Activated T-cell treated with anti-CD3 and anti-CD28 coated beads, Interleukin-2, amount 50 U/mL, for 4 hours (primary cell): Measurements from ENCODE around the gene KCNJ10. TPM values are rescaled to one million over a fixed set of nuclear protein-coding genes. Genes with fewer than 3 reads are reported as not detected.

Source experiments
- ATAC-seq, 2 donors: fragments of 200-7000 bp; cut with Tn5 transposase; one replicate each; pipeline ENCODE4 v1.10.0; 2021
- DNase-seq: peaks from one replicate; pipeline ENCODE4 v3.0.0-alpha.2; 2020
- H3K27me3 Mint-ChIP-seq: one replicate; pipeline ENCODE4 v1.8.0; 2021; ENCODE audit warnings: low read depth, mixed read lengths
- H3K36me3 Mint-ChIP-seq: one replicate; pipeline ENCODE4 v1.8.0; 2022; ENCODE audit warnings: mixed read lengths; ENCODE audit not compliant: insufficient read depth
- H3K4me1 Mint-ChIP-seq: one replicate; pipeline ENCODE4 v1.8.0; 2021; ENCODE audit warnings: low read depth, mixed read lengths
- H3K4me3 Mint-ChIP-seq: one replicate; pipeline ENCODE4 v1.8.0; 2021; ENCODE audit warnings: mild to moderate bottlenecking, moderate library complexity, mixed read lengths
- H3K9me3 Mint-ChIP-seq: one replicate; pipeline ENCODE4 v1.8.0; 2021; ENCODE audit warnings: mixed read lengths
- total RNA-seq, 3 donors: library from RNA; stranded (reverse); gene quantifications; one replicate each; pipeline ENCODE4 v1.2.1, GENCODE V29; 2021

KCNJ10 gene
- total RNA-seq, 3 donors from 2014 or later: 0.32 TPM; not detected in 2

DNA sequence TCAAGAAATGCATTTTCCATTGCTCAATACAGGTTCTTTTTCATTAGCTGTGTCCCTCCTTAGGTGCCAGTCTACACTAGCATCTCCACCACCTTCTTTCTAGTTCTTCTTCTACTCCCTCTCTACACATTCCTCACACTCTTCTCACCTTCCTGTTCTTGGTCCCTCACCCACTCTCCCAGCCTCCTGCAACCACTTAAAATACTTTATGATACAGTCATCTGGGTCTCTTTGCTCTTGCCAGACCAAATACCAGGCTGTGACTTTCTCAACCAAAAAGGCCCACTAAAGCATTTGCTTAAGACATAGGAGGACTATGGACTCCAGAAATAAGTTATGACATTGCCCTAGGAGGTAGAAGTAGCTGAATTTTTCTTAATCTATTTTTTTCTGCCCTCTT lies 73.3 kb downstream of the KCNJ10 start:
- no peaks in the 10 kb centered on the region for H3K36me3 Mint-ChIP-seq
- no peaks in the 10 kb centered on the region for H3K9me3 Mint-ChIP-seq
- ATAC-seq (no peak), DNase-seq (no peak)
- H3K27me3 Mint-ChIP-seq: peaks cover 4% of the 10 kb centered on the region
- H3K4me1 Mint-ChIP-seq: no peaks in the 10 kb centered on the region
- H3K4me3 Mint-ChIP-seq: no peak overlapping the region

DNA sequence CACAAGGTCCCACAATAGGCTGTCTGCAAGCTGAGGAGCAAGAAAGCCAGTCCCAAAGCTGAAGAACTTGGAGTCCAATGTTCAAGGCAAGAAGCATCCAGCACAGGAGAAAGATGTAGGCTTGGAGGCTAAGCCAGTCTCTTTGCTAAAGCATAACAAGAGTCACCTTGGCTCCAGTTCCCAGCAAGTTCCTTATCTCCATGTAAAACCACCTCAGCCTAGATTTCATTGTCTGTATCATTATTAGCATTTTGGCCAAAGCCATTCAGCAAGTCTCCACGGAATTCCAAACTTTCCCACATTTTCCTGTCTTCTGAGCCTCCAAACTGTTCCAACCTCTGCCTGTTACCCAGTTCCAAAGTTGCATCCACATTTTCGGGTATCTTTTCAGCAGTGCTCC lies 75.1 kb downstream of the KCNJ10 start:
- DNase-seq (no peak), ATAC-seq (no peak)
- Mint-ChIP-seq H3K9me3 (no peaks in the 10 kb centered on the region), H3K4me1 (no peaks in the 10 kb centered on the region), H3K36me3 (no peaks in the 10 kb centered on the region), H3K4me3 (no peak overlapping the region), H3K27me3 (peaks cover 7% of the 10 kb centered on the region)

DNA sequence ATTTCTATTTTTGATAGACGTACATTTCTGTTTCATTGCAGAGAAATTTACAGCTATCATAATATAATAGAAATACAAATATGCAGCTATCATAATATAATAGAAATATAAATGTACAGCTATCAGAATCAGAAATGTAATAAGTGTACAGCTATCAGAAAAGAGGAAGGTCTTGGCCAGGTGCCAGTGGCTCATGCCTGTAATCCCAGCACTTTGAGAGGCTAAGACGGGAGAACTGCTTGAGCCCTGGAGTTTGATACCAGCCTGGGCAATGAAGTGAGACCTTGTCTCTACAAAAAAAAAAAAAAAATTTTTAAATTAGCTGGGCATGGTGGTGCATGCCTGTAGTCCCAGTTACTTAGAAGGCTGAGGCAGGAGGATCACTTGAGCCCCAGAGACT lies 76.0 kb downstream of the KCNJ10 start:
- Mint-ChIP-seq H3K36me3 (no peaks in the 10 kb centered on the region), H3K27me3 (peaks cover 7% of the 10 kb centered on the region), H3K4me3 (no peak overlapping the region), H3K4me1 (no peaks in the 10 kb centered on the region), H3K9me3 (no peaks in the 10 kb centered on the region)
- ATAC-seq (no peak), DNase-seq (no peak)

DNA sequence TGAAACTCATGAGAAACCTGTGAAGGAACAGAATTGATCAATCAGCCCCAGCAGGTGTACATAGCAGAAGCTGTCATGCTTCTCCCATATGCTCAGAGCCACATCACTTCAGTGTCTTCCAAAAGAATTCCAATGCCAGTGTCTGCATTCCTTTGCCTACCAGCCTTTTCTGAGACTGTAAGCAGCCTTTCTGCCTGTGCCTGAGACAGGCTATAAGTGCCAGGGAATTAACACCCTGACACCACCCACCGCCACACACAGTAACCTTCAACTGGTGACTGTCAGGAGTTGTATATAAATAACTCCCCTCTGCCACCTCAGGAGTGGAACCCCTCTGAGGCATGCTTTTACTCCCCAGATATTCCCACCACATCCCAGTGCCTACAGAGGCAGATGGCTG lies 77.8 kb downstream of the KCNJ10 start:
- no peaks in the 10 kb centered on the region for H3K4me1 Mint-ChIP-seq
- ATAC-seq: no peak
- H3K27me3 Mint-ChIP-seq: peaks cover 12% of the 10 kb centered on the region
- H3K9me3 Mint-ChIP-seq: no peaks in the 10 kb centered on the region
- DNase-seq: no peak
- no peak overlapping the region for H3K4me3 Mint-ChIP-seq
- no peaks in the 10 kb centered on the region for H3K36me3 Mint-ChIP-seq

DNA sequence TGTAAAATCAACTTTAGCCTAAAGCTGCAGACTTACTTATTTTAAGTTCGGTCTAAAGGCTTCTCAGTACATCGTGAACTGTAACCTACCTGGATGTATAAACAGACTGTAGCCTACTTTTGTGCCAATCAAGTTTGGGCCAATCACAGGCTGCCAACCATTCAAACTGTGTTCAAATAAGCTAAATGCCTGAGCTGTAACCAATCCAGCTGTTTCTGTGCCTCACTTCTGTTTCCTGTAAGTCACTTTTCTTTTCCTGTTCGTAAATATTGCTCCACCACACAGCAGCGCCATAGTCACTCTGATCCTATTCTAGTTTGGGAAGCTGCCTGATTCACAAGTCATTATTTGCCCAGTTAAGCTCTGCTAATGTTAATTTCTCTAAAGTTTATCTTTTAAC lies 78.4 kb downstream of the KCNJ10 start:
- Mint-ChIP-seq H3K36me3 (no peaks in the 10 kb centered on the region), H3K4me1 (no peaks in the 10 kb centered on the region), H3K9me3 (no peaks in the 10 kb centered on the region), H3K27me3 (peaks cover 10% of the 10 kb centered on the region), H3K4me3 (no peak overlapping the region)
- peak; percentile 46 to 71 for ATAC-seq
- DNase-seq: no peak

DNA sequence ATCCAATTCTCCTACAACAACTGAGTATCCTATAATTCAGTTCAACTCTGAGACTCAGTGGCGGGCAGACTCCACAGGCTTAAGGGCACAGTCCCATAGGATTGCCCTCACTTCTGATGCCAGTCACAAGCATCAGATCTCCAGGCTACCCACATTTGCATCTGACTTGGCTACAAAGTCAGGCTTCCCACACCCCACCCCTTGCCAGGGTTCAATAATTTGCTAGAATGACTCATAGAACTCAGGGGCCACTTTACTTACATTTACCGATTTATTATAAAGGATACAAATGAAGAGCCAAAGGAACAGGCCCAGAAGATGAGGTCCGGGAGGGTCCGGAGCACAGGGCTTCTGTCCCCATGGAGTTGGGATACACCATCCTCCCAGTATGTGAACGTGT lies 80.0 kb downstream of the KCNJ10 start:
- no peak for ATAC-seq
- no peaks in the 10 kb centered on the region for H3K4me1 Mint-ChIP-seq
- peaks cover 13% of the 10 kb centered on the region for H3K27me3 Mint-ChIP-seq
- no peaks in the 10 kb centered on the region for H3K36me3 Mint-ChIP-seq
- no peak overlapping the region for H3K4me3 Mint-ChIP-seq
- H3K9me3 Mint-ChIP-seq: no peaks in the 10 kb centered on the region
- DNase-seq: no peak

DNA sequence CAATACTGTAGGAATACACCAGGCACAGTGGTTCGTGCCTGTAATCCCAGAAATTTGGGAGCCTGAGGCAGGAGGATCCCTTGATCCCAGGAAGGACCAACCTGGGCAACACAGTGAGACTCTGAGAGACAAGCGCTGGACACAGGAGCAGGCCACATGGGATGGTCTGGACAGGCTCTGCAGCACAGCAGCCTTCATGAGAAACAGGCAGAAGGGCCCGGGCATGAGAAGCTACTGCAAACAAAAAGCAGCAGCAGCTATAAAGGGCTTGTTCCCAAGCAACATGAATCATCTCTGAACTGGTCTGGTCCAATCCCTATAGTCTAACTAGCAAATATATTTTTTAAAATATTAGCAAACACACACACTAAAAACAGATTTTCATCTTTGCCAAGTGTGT lies 80.4 kb downstream of the KCNJ10 start:
- DNase-seq (no peak), ATAC-seq (no peak)
- no peaks in the 10 kb centered on the region for H3K4me1 Mint-ChIP-seq
- no peaks in the 10 kb centered on the region for H3K9me3 Mint-ChIP-seq
- peaks cover 16% of the 10 kb centered on the region for H3K27me3 Mint-ChIP-seq
- H3K4me3 Mint-ChIP-seq: no peak overlapping the region
- H3K36me3 Mint-ChIP-seq: no peaks in the 10 kb centered on the region

DNA sequence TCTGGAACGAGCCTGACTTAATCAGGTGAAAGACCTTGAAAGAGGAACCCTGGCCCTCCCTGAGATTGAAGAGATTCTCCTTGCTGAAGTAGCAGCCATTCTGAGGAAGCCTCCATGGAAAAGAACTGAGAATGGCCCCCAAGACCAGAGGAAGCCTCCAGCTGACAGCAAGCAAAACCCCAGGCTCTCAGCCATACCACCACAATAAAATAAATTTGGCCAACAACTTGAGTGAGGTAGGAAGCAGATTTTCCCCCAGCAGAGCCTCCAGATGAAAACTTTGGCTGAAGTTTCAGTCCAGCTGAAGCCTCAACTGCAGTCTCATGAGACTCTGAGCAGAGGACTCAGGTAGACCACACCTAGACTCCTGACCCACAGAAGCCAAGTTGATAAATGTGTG lies 82.0 kb downstream of the KCNJ10 start:
- no peak for ATAC-seq
- H3K4me3 Mint-ChIP-seq: no peak overlapping the region
- DNase-seq: no peak
- no peaks in the 10 kb centered on the region for H3K36me3 Mint-ChIP-seq
- H3K9me3 Mint-ChIP-seq: no peaks in the 10 kb centered on the region
- peaks cover 20% of the 10 kb centered on the region for H3K27me3 Mint-ChIP-seq
- H3K4me1 Mint-ChIP-seq: no peaks in the 10 kb centered on the region

DNA sequence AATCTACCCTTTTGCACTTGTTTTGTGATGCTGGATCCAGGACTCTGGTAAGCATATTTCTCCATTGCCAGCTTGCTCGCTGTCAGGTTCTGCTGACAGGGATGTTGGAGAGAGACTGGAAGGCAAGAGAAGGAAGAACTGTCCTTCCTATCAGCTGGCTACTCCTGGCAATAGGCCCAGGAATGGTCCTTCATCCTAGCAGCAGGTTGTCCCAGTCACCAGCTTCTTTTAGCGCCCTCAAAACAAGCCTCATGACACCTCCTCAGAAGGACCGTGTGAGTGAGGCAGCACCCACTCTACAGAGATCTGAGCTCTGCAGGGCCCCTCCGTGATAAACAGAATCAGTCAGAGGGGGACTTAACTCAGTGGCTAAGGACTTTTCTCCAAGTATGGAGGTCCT lies 82.8 kb downstream of the KCNJ10 start:
- DNase-seq (no peak), ATAC-seq (no peak)
- no peak overlapping the region for H3K4me3 Mint-ChIP-seq
- H3K9me3 Mint-ChIP-seq: no peaks in the 10 kb centered on the region
- H3K36me3 Mint-ChIP-seq: no peaks in the 10 kb centered on the region
- H3K27me3 Mint-ChIP-seq: peaks cover 23% of the 10 kb centered on the region
- H3K4me1 Mint-ChIP-seq: no peaks in the 10 kb centered on the region

DNA sequence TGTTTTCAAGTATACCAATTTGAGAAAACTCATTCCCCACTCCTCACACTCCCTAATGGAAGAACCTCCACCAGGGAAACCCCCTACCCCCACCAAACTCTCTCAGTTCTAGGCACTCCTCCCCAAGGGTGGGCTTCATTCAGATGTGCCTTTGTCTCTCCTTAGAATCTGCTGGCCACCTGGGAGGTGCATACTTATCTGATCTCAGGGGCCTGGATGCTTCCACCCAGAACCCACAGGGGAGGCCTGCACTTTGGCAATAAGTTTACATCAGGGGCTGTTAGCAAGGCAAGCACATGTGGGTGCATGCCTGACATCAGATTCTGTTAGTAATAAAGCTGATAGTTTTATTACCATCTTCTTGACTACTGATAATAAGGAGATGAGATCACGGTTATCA lies 83.4 kb downstream of the KCNJ10 start:
- no peak for DNase-seq
- no peaks in the 10 kb centered on the region for H3K4me1 Mint-ChIP-seq
- H3K27me3 Mint-ChIP-seq: peaks cover 27% of the 10 kb centered on the region
- H3K9me3 Mint-ChIP-seq: no peaks in the 10 kb centered on the region
- no peak for ATAC-seq
- no peaks in the 10 kb centered on the region for H3K36me3 Mint-ChIP-seq
- no peak overlapping the region for H3K4me3 Mint-ChIP-seq

DNA sequence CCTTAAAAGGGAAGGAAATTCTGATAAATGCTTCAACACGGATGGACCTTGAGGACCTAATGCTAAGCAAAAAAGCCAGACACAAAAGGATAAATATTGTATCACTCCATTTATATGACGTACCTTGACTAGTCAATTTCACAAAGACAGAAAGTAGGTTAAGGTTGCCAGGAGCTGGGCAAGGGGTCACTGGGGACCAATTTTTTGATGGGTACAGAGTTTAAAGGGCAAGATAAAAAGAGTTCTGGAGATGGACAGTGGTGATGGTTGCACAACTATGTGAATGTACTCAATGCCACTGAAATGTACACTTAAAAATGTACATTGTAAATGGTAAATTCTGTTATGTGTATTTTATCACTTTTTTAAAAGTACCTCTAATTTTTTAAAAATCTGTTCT lies 83.9 kb downstream of the KCNJ10 start:
- no peaks in the 10 kb centered on the region for H3K9me3 Mint-ChIP-seq
- H3K36me3 Mint-ChIP-seq: no peaks in the 10 kb centered on the region
- H3K4me3 Mint-ChIP-seq: no peak overlapping the region

DNA sequence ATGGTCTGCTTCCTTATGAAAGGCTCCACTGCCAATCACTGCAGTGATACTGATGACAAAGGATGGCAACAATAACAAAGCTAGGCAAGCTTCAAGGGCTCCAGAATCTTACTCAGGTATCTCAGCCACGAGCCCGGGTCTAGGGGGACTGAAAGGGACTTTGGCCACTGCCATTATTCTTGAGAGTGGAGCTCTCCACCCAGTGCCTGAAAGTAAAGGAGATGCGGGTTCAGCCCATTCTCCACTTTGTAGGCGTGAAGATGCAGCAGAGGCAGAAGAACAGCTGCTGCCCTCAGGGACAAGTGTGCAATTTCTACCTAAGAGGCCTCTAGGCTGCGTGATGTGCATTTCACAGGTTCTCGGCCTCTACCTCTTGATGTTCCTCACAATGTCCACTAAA lies 84.5 kb downstream of the KCNJ10 start:
- ATAC-seq (no peak), DNase-seq (no peak)
- Mint-ChIP-seq H3K9me3 (no peaks in the 10 kb centered on the region), H3K4me1 (no peaks in the 10 kb centered on the region), H3K4me3 (no peak overlapping the region), H3K27me3 (peaks cover 27% of the 10 kb centered on the region), H3K36me3 (no peaks in the 10 kb centered on the region)

More for the DNA sequence above, 83.9 kb downstream of the KCNJ10 start:
- ATAC-seq: no peak
- H3K4me1 Mint-ChIP-seq: no peaks in the 10 kb centered on the region
- DNase-seq: no peak
- peaks cover 27% of the 10 kb centered on the region for H3K27me3 Mint-ChIP-seq

DNA sequence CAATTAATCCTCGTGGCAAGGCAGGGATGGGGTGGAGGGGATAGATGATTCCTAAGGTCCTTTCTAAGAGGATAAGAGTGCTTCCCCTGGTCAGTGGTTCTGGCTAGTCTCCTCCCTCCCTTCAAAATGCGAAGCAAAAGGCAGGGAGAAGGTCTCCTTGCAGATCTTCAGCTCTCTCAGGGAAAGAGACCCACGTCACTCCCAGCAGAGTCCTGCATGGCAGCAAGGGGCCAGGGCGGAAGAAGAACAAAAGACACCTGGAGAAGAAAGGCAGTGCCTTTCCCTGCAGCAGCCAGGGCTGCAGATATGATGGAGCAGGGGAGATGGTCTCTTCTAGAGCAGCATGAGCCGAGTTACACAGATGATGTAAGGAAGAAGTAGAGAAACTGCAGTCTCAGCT lies 86.3 kb downstream of the KCNJ10 start:
- ATAC-seq (no peak), DNase-seq (no peak)
- H3K4me1 Mint-ChIP-seq: no peaks in the 10 kb centered on the region
- H3K27me3 Mint-ChIP-seq: peaks cover 30% of the 10 kb centered on the region
- H3K36me3 Mint-ChIP-seq: no peaks in the 10 kb centered on the region
- H3K4me3 Mint-ChIP-seq: no peak overlapping the region
- no peaks in the 10 kb centered on the region for H3K9me3 Mint-ChIP-seq

DNA sequence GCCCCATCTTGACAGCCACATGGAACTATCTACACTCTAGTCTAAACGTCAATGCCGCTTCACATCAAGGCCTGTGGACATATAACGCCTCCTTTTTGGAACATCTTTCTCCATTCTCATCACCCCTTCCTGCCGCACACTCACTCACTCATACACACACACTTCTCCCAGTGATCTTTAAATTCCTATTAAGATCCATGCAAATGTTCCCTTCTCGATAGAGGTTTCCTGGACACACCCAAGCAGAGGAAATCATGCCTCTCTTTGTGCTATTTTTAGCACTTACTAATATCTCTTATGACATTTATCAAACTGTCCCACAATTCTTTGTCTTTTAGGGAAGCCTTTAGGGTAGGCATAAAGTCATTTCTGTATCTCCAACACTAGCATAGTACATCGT lies 87.7 kb downstream of the KCNJ10 start:
- no peak for ATAC-seq
- no peak overlapping the region for H3K4me3 Mint-ChIP-seq
- no peaks in the 10 kb centered on the region for H3K4me1 Mint-ChIP-seq
- peaks cover 26% of the 10 kb centered on the region for H3K27me3 Mint-ChIP-seq
- no peaks in the 10 kb centered on the region for H3K9me3 Mint-ChIP-seq
- DNase-seq: no peak
- H3K36me3 Mint-ChIP-seq: no peaks in the 10 kb centered on the region

DNA sequence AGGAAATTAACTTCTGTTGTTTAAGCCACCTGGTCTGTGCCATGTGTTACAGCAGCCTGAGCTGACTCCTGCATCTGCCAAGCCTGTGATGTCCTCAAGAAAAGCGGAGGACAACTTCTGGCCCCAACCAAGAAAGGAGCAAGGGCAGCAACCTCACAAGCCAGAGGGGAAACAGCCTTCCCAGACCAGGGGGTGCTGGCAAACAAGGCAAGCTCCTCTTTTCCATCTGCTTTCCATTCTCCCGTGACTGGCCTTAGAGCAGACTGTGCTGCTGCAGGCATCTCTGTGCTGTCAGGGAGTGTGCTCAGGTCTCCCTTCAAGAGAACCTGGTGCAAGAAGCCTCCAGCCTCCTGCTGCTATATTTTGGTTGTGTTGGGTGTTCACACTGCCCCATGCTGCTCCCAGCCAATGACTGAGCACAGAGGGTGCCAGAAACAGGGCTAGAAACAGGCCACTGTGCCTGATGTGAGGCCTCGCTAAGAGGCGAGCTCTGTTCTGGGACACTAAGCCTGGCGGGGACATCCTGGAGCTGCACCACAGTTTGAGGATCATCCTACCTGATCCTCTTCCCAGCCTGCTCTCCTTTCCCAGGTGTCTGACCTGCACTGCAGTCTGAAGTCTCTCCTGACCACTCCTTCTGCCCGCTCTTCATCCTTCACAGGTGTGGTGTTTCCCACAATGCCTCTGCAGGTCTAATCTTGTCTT lies 88.5 kb downstream of the KCNJ10 start:
- DNase-seq (no peak), ATAC-seq (no peak)
- Mint-ChIP-seq H3K27me3 (peaks cover 31% of the 10 kb centered on the region), H3K9me3 (no peaks in the 10 kb centered on the region), H3K4me3 (no peak overlapping the region), H3K36me3 (no peaks in the 10 kb centered on the region), H3K4me1 (no peaks in the 10 kb centered on the region)

DNA sequence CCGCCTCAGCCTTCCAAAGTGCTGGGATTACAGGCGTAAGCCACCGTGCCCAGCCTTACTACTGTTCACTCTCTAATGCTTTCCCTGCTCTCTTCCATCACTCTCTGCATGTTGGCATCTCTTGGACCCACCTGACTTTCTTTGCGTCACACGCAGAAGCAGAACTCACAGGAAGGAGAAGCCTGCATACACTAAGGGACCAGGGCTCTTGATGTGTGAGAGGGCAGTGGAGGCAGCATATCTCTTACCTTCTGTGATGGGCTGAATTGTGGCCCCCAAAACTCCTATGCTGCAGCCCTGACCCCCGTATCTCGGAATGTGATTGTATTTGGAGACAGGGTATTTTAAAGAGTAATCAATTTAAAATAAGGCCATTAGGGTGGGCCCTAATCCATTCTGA lies 89.2 kb downstream of the KCNJ10 start:
- Mint-ChIP-seq H3K4me3 (no peak overlapping the region), H3K36me3 (no peaks in the 10 kb centered on the region), H3K4me1 (no peaks in the 10 kb centered on the region), H3K27me3 (peaks cover 31% of the 10 kb centered on the region), H3K9me3 (no peaks in the 10 kb centered on the region)
- DNase-seq (no peak), ATAC-seq (no peak)
